Measurements from ENCODE around the gene LAMA5. TPM values are rescaled to one million over a fixed set of nuclear protein-coding genes. Genes with fewer than 3 reads are reported as not detected.

The LAMA5 gene
- total RNA-seq, 2 donors from 2014 or later = 315 to 369 TPM

DNA sequence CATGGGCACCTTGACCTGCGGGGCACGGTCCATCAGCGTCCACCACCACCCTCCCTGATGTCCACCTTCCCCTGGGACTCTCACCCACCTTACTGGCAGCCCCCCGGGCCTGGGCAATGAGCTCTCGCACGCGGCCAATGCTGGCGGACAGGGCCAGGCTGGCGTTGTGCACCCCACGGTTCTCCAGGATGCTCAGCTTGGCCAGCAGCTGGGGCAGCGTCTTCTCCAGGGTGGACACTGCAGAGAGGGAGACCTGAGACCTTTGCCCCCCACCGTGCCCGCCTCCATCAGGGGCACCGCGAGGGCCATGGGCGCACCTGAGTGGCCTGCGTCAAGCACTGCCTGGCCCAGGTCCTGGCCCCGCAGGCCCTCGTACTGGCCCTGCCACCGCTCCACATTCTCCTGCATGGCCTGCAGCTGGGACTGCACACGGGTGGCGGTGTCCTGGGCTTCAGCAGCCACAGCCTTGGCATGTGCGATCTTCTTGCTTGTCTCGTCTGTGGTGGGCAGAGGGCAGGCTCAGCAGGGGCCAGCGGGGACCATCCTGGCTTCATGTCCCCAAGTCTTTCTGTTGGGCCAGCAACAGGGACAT, 52.3 kb downstream of the LAMA5 start:
- peaks cover 37% of the 10 kb centered on the region for H3K36me3 Mint-ChIP-seq (ENCODE audit: low read depth)
- Histone ChIP-seq H3K9ac (ENCODE audit: extremely low read depth, low read length, poor library complexity, severe bottlenecking) (no peak overlapping the region), H3K27me3 (ENCODE audit: control insufficient read depth, insufficient read depth, low read length, poor library complexity, severe bottlenecking) (no peaks in the 10 kb centered on the region), H3K4me3 (ENCODE audit: low read length) (no peak overlapping the region), H3K27ac (ENCODE audit: low read depth, low read length) (no peak overlapping the region), H3K4me1 (ENCODE audit: control insufficient read depth, insufficient read depth, low read length) (no peaks in the 10 kb centered on the region), H3K36me3 (ENCODE audit: control insufficient read depth, insufficient read depth, low read length) (peaks cover 41% of the 10 kb centered on the region), H3K9me3 (ENCODE audit: control insufficient read depth, low read length) (no peaks in the 10 kb centered on the region)
- 91 to 97% methylated on average over 19 to 25 of the region's 25 CpGs for WGBS, 2 experiments (ENCODE audit: insufficient coverage in 1 of 2, insufficient read length in 1 of 2)
- no peaks in the 10 kb centered on the region for H3K27me3 Mint-ChIP-seq (ENCODE audit: insufficient read depth)
- DNase-seq = no peak
- H3K4me1 Mint-ChIP-seq = no peaks in the 10 kb centered on the region
- no peak overlapping the region for H3K27ac Mint-ChIP-seq
- H3K9me3 Mint-ChIP-seq = no peaks in the 10 kb centered on the region
- no peak overlapping the region for H3K4me3 Mint-ChIP-seq
- TF ChIP-seq, protein P1, sequence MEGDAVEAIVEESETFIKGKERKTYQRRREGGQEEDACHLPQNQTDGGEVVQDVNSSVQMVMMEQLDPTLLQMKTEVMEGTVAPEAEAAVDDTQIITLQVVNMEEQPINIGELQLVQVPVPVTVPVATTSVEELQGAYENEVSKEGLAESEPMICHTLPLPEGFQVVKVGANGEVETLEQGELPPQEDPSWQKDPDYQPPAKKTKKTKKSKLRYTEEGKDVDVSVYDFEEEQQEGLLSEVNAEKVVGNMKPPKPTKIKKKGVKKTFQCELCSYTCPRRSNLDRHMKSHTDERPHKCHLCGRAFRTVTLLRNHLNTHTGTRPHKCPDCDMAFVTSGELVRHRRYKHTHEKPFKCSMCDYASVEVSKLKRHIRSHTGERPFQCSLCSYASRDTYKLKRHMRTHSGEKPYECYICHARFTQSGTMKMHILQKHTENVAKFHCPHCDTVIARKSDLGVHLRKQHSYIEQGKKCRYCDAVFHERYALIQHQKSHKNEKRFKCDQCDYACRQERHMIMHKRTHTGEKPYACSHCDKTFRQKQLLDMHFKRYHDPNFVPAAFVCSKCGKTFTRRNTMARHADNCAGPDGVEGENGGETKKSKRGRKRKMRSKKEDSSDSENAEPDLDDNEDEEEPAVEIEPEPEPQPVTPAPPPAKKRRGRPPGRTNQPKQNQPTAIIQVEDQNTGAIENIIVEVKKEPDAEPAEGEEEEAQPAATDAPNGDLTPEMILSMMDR (conservative IDR thresholded peaks at IDR 0.05) = no peak

DNA sequence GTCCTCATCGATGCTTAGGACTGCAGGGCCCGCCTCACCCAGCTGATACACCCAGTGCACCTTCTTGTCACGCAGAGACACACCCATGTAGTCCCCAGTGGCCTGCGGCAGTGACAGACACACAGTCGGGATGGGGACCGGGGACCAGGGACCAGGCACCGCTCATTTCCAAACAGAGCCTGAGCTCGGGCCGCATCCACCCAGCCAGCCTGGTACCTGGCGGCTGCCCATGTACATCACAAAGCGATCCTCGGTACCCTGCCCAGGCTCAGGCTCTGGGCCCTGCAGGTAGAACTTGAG, 52.8 kb downstream of the LAMA5 start:
- H3K4me1 Mint-ChIP-seq = no peaks in the 10 kb centered on the region
- no peak overlapping the region for H3K4me3 ChIP-seq (ENCODE audit: low read length)
- no peaks in the 10 kb centered on the region for H3K27me3 Mint-ChIP-seq (ENCODE audit: insufficient read depth)

DNA sequence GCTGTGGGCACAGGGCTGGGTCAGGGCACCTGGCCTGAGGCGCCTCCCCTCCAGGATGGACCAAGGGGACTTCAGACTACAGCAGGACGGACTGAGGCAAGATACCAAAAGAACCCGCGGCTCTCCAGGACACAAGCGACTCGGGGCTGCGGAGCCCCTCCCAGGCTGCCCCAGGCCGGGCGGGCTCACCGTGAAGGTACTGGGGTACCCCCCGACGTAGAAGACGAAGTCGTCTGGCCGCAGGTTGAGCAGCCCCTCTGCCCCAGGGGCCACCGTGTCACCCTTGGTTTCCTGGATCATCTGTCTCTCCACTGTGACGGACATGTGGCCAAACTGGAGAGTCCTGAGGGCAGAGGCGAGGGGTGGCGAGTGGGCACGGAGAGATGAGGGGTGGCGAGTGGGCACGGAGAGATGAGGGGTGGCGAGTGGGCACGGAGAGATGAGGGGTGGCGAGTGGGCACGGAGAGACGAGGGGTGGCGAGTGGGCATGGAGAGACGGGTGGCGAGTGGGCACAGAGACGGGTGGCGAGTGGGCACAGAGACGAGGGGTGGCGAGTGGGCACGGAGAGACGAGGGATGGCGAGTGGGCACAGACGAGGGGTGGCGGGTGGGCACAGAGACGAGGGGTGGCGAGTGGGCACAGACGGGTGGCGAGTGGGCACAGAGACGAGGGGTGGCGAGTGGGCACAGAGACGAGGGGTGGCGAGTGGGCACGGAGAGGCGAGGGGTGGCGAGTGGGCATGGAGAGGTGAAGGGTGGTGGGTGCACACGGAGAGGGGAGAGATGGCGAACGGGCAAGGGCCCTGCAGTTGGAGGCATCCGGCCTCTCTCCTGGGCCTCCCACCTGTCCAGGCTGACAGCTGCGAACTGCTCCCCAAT, 53.4 kb downstream of the LAMA5 start:
- no peak for DNase-seq
- Histone ChIP-seq H3K27me3 (ENCODE audit: control insufficient read depth, insufficient read depth, low read length, poor library complexity, severe bottlenecking) (no peaks in the 10 kb centered on the region), H3K36me3 (ENCODE audit: control insufficient read depth, insufficient read depth, low read length) (peaks cover 40% of the 10 kb centered on the region), H3K9ac (ENCODE audit: extremely low read depth, low read length, poor library complexity, severe bottlenecking) (no peak overlapping the region), H3K27ac (ENCODE audit: low read depth, low read length) (no peak overlapping the region), H3K4me1 (ENCODE audit: control insufficient read depth, insufficient read depth, low read length) (no peaks in the 10 kb centered on the region), H3K9me3 (ENCODE audit: control insufficient read depth, low read length) (no peaks in the 10 kb centered on the region), H3K4me3 (ENCODE audit: low read length) (no peak overlapping the region)
- no peak overlapping the region for H3K4me3 Mint-ChIP-seq
- TF ChIP-seq, protein P1 (conservative IDR thresholded peaks at IDR 0.05) = no peak
- no peaks in the 10 kb centered on the region for H3K9me3 Mint-ChIP-seq
- H3K27ac Mint-ChIP-seq = no peak overlapping the region
- H3K4me1 Mint-ChIP-seq = no peaks in the 10 kb centered on the region
- peaks cover 32% of the 10 kb centered on the region for H3K36me3 Mint-ChIP-seq (ENCODE audit: low read depth)
- H3K27me3 Mint-ChIP-seq (ENCODE audit: insufficient read depth) = no peaks in the 10 kb centered on the region
- 94 to 95% methylated on average over 31 to 54 of the region's 55 CpGs for WGBS, 2 experiments (ENCODE audit: insufficient coverage in 1 of 2, insufficient read length in 1 of 2)

More for the DNA sequence above, 52.8 kb downstream of the LAMA5 start:
- no peak overlapping the region for H3K27ac ChIP-seq (ENCODE audit: low read depth, low read length)
- no peaks in the 10 kb centered on the region for H3K9me3 ChIP-seq (ENCODE audit: control insufficient read depth, low read length)
- DNase-seq = no peak
- H3K27ac Mint-ChIP-seq = no peak overlapping the region
- H3K9ac ChIP-seq (ENCODE audit: extremely low read depth, low read length, poor library complexity, severe bottlenecking) = no peak overlapping the region
- H3K36me3 Mint-ChIP-seq (ENCODE audit: low read depth) = peaks cover 33% of the 10 kb centered on the region
- H3K36me3 ChIP-seq (ENCODE audit: control insufficient read depth, insufficient read depth, low read length) = peaks cover 36% of the 10 kb centered on the region
- no peak overlapping the region for H3K4me3 Mint-ChIP-seq
- no peaks in the 10 kb centered on the region for H3K27me3 ChIP-seq (ENCODE audit: control insufficient read depth, insufficient read depth, low read length, poor library complexity, severe bottlenecking)
- H3K4me1 ChIP-seq (ENCODE audit: control insufficient read depth, insufficient read depth, low read length) = no peaks in the 10 kb centered on the region
- WGBS, 2 experiments (ENCODE audit: insufficient coverage in 1 of 2, insufficient read length in 1 of 2) = 97 to 100% methylated on average over 5 to 12 of the region's 12 CpGs
- no peaks in the 10 kb centered on the region for H3K9me3 Mint-ChIP-seq
- TF ChIP-seq, protein P1 (conservative IDR thresholded peaks at IDR 0.05) = no peak

Measured in endodermal cell (in vitro differentiated cells).